Psoas muscle (tissue), 8 donors: ENCODE measurements around the gene SPNS2. TPM values are rescaled to one million over a fixed set of nuclear protein-coding genes. Genes with fewer than 3 reads are reported as not detected.

ENCODE experiments used
- ATAC-seq, 4 donors: fragments of 200-7000 bp; cut with Tn5 transposase; one replicate each; pipeline ENCODE4 v1.9.1; 2020; ENCODE audit warnings: moderate library complexity in 3 of 4, mild to moderate bottlenecking in 2 of 4
- DNase-seq, 2 donors: peaks; one replicate each; pipeline ENCODE4 v3.0.0-alpha.2; 2020
- H3K27ac ChIP-seq: fragments of 200-600 bp; one replicate; pipeline ENCODE4 v1.8.0; 2022
- H3K27me3 ChIP-seq, 3 donors: fragments of 200-600 bp in 1 of 3; one replicate each; pipeline versions ENCODE4 v1.6.1 to v1.8.0; 2013 to 2022; ENCODE audit warnings: low read length in 2 of 3, mild to moderate bottlenecking in 2 of 3, moderate library complexity in 1 of 3; ENCODE audit not compliant: insufficient read depth in 3 of 3
- H3K36me3 ChIP-seq, 2 donors: fragments of 200-600 bp in 1 of 2; one replicate each; pipeline versions ENCODE4 v1.6.1 to v1.8.0; 2013 to 2022; ENCODE audit warnings: low read depth in 1 of 2, mild to moderate bottlenecking in 1 of 2, moderate library complexity in 1 of 2; ENCODE audit not compliant: insufficient read depth in 1 of 2
- H3K4me1 ChIP-seq: fragments of 200-600 bp; one replicate; pipeline ENCODE4 v1.8.0; 2022
- H3K4me3 ChIP-seq: fragments of 200-600 bp; one replicate; pipeline ENCODE4 v1.8.0; 2022; ENCODE audit warnings: mild to moderate bottlenecking
- H3K9me3 ChIP-seq: fragments of 200-600 bp; one replicate; pipeline ENCODE4 v1.8.0; 2022
- WGBS, 3 donors: extraction: QIAGEN DNeasy Blood & Tissue Kit; methylation state at CpG; one replicate each; pipeline versions ENCODE4 v1.1.6 to v1.1.7; 2013; 5-methylcytosine and 5-hydroxymethylcytosine counted together
- intact Hi-C, 2 donors: fragments of 100-400 bp; cut with DNase I; formaldehyde crosslinking; loops; one replicate each; pipeline versions ENCODE4 v1.11.0 to v1.14.2; 2022
- polyA plus RNA-seq, 3 donors: library from polyadenylated mRNA; stranded (reverse); fragments of 200-250 nt; gene quantifications; one replicate each; pipeline ENCODE4 v1.2.3, GENCODE V29; 2013
- total RNA-seq, 4 donors: library from RNA; stranded (reverse); fragmentation: NEBNext Ultra II Directional in 2 of 4; extraction: Animal tissue kit (Norgen Biotek cat#: 25700) in 2 of 4; gene quantifications; one replicate each; pipeline versions ENCODE4 v1.2.1 to v1.2.4, GENCODE V29; 2021 to 2023
- TF ChIP-seq, protein P1 (sequence below): fragments of 200-600 bp; IDR thresholded peaks from one replicate; pipeline ENCODE4 v1.8.0; 2022; ENCODE audit warnings: antibody characterized with exemption
- donor health status: healthy with polysubstance abuse.
- donor health status: DM: no; HTN: no; CAD: no; lungs with moderate emphysema.
- donor health status: Bipolar disorder and iron deficiency.
- donor health status: healthy.
- donor health status: DM: yes; HTN: yes; CAD: no.
- donor health status: DM: no; HTN: no; CAD: no.
- donor health status: DM: no; HTN: no; CAD: no.
- donor health status: DM: yes; HTN: yes; CAD: no.

SPNS2 gene
- total and polyA plus RNA-seq, 7 donors = 3.5 to 10.6 (median 6.4) TPM

DNA sequence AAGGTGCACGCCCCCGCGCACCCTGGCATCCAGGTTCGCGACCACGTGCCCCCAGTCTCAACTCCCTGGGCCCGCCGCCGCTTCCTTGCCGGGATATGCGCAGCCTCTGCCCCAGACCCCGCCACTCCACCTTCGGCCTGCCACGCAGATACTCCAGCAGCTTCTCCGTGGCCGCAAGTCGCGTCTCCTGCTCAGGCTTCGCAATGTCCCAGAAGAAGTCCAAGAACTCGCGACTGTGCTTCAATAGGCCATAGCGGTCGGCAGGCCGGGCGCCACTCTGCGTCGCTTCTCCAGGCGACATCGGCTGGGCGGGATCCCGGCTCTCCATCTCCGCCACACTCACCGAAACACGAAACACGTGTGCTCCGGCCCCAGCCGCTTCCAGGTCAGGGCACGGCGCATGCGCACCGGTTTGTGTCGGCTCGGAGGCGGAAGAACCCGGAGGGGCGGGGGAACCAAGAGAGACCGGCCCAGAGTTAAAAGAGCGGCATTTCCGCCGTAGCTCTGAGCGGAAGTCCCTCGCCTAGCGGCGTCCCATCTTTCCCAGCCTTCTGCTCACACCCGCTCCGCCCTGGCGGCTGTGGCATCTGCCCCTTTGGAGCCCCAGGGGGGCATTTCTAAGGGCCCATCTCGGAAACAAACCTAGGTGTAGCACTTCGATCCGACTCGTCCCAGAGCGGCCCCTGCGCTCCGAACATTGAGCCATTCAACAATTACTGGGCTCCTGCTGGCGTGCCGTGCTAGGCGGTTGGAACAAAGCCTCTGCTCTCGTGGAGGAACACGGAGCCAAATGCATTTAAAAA lies 56.5 kb downstream of the SPNS2 start, which contains the start of gene MYBBP1A:
Gene MYBBP1A, minus strand, starts transcription at position 388 of the 803 bp plus-strand sequence. Its CDS starts 60 bp downstream, at position 328.
- 0 to 1% (median 0%) methylated on average over 69 of the region's 69 CpGs for WGBS, 3 donors
- Histone ChIP-seq H3K4me3 (peak within 1 kb of the TSS; percentile 87), H3K36me3 (peaks cover 0 to 40% of the 10 kb centered on the region in 2 donors), H3K27ac (peak within 1 kb of the TSS; percentile 89), H3K27me3 (no peaks in the 10 kb centered on the region), H3K4me1 (peaks cover 14% of the 10 kb centered on the region), H3K9me3 (no peaks in the 10 kb centered on the region)
- DNase-seq (peak; percentile 99), ATAC-seq (peak; percentile 92 to 98 (median 96))
- TF ChIP-seq, protein P1, sequence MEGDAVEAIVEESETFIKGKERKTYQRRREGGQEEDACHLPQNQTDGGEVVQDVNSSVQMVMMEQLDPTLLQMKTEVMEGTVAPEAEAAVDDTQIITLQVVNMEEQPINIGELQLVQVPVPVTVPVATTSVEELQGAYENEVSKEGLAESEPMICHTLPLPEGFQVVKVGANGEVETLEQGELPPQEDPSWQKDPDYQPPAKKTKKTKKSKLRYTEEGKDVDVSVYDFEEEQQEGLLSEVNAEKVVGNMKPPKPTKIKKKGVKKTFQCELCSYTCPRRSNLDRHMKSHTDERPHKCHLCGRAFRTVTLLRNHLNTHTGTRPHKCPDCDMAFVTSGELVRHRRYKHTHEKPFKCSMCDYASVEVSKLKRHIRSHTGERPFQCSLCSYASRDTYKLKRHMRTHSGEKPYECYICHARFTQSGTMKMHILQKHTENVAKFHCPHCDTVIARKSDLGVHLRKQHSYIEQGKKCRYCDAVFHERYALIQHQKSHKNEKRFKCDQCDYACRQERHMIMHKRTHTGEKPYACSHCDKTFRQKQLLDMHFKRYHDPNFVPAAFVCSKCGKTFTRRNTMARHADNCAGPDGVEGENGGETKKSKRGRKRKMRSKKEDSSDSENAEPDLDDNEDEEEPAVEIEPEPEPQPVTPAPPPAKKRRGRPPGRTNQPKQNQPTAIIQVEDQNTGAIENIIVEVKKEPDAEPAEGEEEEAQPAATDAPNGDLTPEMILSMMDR = peak; percentile 13
- intact Hi-C loops = no loop called here

DNA sequence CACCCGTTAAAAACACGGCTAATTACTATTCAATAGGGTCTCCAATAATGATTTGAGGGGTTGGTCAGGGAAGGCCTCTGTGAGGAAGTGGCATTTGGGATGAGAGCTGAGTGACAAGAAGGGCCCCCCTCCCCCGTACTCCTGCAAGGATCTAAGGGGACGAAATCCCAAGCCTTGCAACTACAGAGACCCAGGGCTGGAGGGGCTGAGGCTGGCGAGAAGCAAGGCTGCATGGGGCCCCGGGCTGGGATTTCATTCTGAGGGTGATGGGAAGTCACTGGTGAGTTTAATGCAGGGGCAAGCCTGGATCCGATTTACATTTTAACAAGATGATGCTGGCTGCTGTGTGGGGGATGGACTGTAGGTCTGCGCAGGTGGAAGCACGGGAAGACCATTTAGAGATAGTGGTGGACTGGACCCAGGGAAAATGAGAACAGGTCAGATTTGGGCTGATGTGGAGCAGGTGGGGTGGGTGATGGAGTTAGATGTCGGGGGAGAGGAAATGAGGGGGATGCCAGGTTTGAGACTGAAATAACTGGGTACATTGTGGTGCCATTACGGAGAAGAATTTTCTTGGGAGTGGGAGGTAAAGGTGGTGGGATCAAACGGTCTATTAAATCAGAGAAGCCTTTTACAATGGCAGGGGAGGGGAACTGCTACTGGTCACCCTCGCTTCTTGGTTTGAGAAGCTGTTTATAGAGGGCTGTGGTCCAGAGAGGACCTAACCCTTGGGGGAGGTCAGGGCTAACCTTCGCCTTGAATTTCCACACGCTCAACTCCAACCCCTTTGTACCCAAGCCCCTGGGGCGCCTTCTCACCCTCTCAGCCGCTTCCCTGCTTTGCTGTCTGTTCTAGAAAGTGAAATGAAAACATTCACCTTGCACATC lies 57.4 kb downstream of the SPNS2 start:
- intact Hi-C loops = no loop called here

DNA sequence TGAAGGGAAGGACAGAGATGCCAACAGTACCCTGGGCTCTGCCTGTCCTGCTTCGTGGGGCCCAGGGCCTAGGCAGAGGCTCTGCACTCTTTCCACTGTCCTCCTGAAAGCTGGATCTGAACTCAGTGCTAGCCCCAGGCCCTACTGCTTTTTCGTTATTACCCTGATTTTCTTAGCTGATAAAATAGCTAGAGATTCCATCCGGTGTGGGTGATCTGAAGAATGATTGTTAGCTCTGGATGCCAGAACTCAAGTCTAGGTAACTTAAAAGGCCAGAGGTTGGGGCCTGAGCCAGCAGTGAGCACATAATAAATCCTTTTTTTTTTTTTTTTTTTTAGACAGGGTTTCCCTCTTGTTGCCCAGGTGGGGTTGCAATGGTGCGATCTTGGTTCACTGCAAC lies 58.3 kb downstream of the SPNS2 start:
- WGBS, 3 donors = 88 to 94% (median 91%) methylated on average over 4 of the region's 4 CpGs
- no peaks in the 10 kb centered on the region for H3K27me3 ChIP-seq
- H3K27ac ChIP-seq = no peak overlapping the region
- peaks cover 14% of the 10 kb centered on the region for H3K4me1 ChIP-seq
- ATAC-seq = no peak
- TF ChIP-seq, protein P1 = no peak
- no peaks in the 10 kb centered on the region for H3K9me3 ChIP-seq
- peaks cover 0 to 22% of the 10 kb centered on the region in 2 donors for H3K36me3 ChIP-seq
- intact Hi-C loops = no loop called here
- no peak overlapping the region for H3K4me3 ChIP-seq
- no peak for DNase-seq

More for the DNA sequence above, 57.4 kb downstream of the SPNS2 start:
- Histone ChIP-seq H3K27ac (peak overlapping the region; percentile 89), H3K4me1 (peaks cover 14% of the 10 kb centered on the region), H3K36me3 (peaks cover 0 to 30% of the 10 kb centered on the region in 2 donors), H3K9me3 (no peaks in the 10 kb centered on the region), H3K27me3 (no peaks in the 10 kb centered on the region), H3K4me3 (peak overlapping the region; percentile 87)
- TF ChIP-seq, protein P1 = no peak
- WGBS, 3 donors = 56 to 62% (median 60%) methylated on average over 17 of the region's 17 CpGs
- no peak for ATAC-seq
- peak in 1 of 2 donors; percentile 36 for DNase-seq

DNA sequence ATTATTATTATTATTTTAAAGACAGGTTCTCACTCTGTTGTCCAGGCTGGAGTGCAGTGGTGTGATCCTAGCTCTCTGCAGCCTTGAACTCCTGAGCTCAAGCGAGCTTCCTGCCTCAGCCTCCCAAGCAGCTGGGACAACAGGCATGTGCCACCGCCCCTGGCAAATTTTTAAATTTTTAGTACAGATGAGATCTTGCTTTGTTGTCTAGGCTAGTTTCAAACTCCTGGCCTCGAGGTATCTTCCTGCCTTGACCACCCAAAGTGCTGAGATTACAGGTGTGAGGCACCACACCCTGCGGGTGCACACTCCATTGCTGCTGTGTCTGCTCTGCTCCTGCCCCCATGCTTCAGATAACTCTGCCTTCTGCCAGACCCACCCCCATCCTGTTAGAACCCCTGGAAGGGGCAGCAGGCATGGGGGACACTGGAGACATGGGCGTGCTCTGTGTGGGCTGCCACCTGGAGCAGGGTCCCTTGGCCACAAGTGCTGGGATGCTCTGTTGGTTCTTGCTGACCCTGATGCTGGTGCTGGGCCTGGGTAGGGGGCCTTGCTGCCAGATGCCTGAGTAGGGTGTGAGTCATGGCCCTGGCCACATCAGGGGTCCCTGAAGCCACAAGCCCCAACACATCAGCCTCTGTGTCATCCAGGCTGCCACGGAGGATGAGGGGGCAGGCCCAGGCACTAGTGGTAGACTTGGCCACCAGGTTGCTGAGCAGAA lies 59.1 kb downstream of the SPNS2 start:
- whole genome bisulfite sequencing, 3 donors = 89 to 91% (median 90%) methylated on average over 6 of the region's 6 CpGs
- DNase-seq (peak in 1 of 2 donors; percentile 45), ATAC-seq (no peak)
- Histone ChIP-seq H3K27ac (no peak overlapping the region), H3K36me3 (peaks cover 0 to 14% of the 10 kb centered on the region in 2 donors), H3K4me1 (peaks cover 14% of the 10 kb centered on the region), H3K4me3 (no peak overlapping the region), H3K27me3 (no peaks in the 10 kb centered on the region), H3K9me3 (no peaks in the 10 kb centered on the region)
- TF ChIP-seq, protein P1 = no peak
- intact Hi-C loops = no loop called here
